B cell (primary cell): ENCODE data around the gene DDX39B. TPM values are rescaled to one million over a fixed set of nuclear protein-coding genes. Genes with fewer than 3 reads are reported as not detected.

Source experiments
- ATAC-seq: fragments of 200-7000 bp; cut with Tn5 transposase; one replicate; pipeline ENCODE4 v1.10.0; 2021; ENCODE audit warnings: low read depth, mild to moderate bottlenecking, moderate number of reproducible peaks, moderate library complexity
- CTCF ChIA-PET: fragments of 350-600 bp; sonication (Branson Sonifier 250); formaldehyde crosslinking; loops from one replicate; lab custom pipeline; 2021; ENCODE audit warnings: antibody characterized with exemption, inconsistent platforms; lab: Charles Lee
- POLR2A ChIA-PET: fragments of 350-600 bp; sonication (Branson Sonifier 250); formaldehyde crosslinking; loops from one replicate; lab custom pipeline; 2021; ENCODE audit warnings: antibody characterized with exemption; lab: Charles Lee
- DNase-seq: peaks from one replicate; pipeline ENCODE4 v3.0.0; 2013
- H2AFZ ChIP-seq: 2 replicates; pipeline ENCODE4 v1.6.1; 2012; ENCODE audit warnings: mild to moderate bottlenecking, low read depth, low read length; ENCODE audit not compliant: insufficient read depth, poor library complexity, severe bottlenecking
- H3K27ac ChIP-seq, 2 donors: 1 replicate in 1 of 2; 2 replicates in 1 of 2; pipeline ENCODE4 v1.5.1; 2012 to 2013; ENCODE audit warnings: low read length in 2 of 2, mild to moderate bottlenecking in 2 of 2, moderate library complexity in 1 of 2
- H3K27me3 ChIP-seq, 4 experiments: fragments of 200-600 bp in 1 of 4; sonication (generic) in 1 of 4; replicated peaks in 1 of 4; 1 replicate in 2 of 4; 2 replicates in 2 of 4; pipeline versions ENCODE4 v1.6.1 to v1.7.0; 2013 to 2016; ENCODE audit warnings: low read length in 3 of 4, mild to moderate bottlenecking in 2 of 4, mixed read lengths in 1 of 4, moderate library complexity in 1 of 4; ENCODE audit not compliant: insufficient read depth in 4 of 4, control insufficient read depth in 3 of 4; ENCODE audit errors: control extremely low read depth in 1 of 4
- H3K36me3 ChIP-seq, 2 experiments: replicated peaks in 1 of 2; 1 replicate in 1 of 2; 2 replicates in 1 of 2; pipeline versions ENCODE4 v1.6.1 to v1.7.1; 2013; ENCODE audit warnings: low read length in 1 of 2; ENCODE audit not compliant: insufficient read depth in 2 of 2, control insufficient read depth in 1 of 2; ENCODE audit errors: control extremely low read depth in 1 of 2, extremely low read depth in 1 of 2
- H3K4me1 ChIP-seq, 2 donors: fragments of 200-600 bp in 1 of 2; sonication (generic) in 1 of 2; 1 replicate in 1 of 2; 2 replicates in 1 of 2; pipeline versions ENCODE4 v1.5.1 to v1.6.1; 2013 to 2017; ENCODE audit warnings: low read length in 2 of 2; ENCODE audit not compliant: control insufficient read depth in 2 of 2, insufficient read depth in 2 of 2
- H3K4me2 ChIP-seq: replicated peaks from 2 replicates; pipeline ENCODE3; 2012; ENCODE audit warnings: mild to moderate bottlenecking, low read depth, low read length; ENCODE audit not compliant: poor library complexity, severe bottlenecking
- H3K4me3 ChIP-seq, 5 experiments: fragments of 200-600 bp in 1 of 5; sonication (generic) in 1 of 5; 1 replicate in 3 of 5; 2 replicates in 2 of 5; pipeline versions ENCODE4 v1.5.1 to v1.7.0; 2011 to 2016; ENCODE audit warnings: low read length in 4 of 5, mild to moderate bottlenecking in 4 of 5, low read depth in 2 of 5, control low read depth in 1 of 5, moderate library complexity in 1 of 5; ENCODE audit not compliant: insufficient read depth in 1 of 5; ENCODE audit errors: control extremely low read depth in 1 of 5, extremely low read depth in 1 of 5
- H3K79me2 ChIP-seq: fragments of 200-600 bp; sonication (generic); one replicate; pipeline ENCODE4 v1.6.0; 2016; ENCODE audit warnings: low read length; ENCODE audit not compliant: control insufficient read depth, insufficient read depth
- H3K9ac ChIP-seq: fragments of 200-600 bp; sonication (generic); 2 replicates; pipeline ENCODE4 v1.6.1; 2017; ENCODE audit warnings: mild to moderate bottlenecking, low read length, moderate library complexity
- H3K9me3 ChIP-seq, 3 donors: one replicate each; pipeline versions ENCODE4 v1.6.1 to v1.7.1; 2013; ENCODE audit warnings: low read length in 2 of 3; ENCODE audit not compliant: control insufficient read depth in 2 of 3, insufficient read depth in 1 of 3; ENCODE audit errors: control extremely low read depth in 1 of 3
- H4K20me1 ChIP-seq: 2 replicates; pipeline ENCODE4 v1.6.0; 2012; ENCODE audit warnings: mild to moderate bottlenecking, low read length; ENCODE audit not compliant: insufficient read depth, control insufficient read depth, poor library complexity, severe bottlenecking
- H3K27ac Mint-ChIP-seq: one replicate; pipeline ENCODE4 v1.8.0; 2021; ENCODE audit warnings: mixed read lengths
- H3K27me3 Mint-ChIP-seq: one replicate; pipeline ENCODE4 v1.8.0; 2021; ENCODE audit warnings: mixed read lengths
- H3K4me1 Mint-ChIP-seq: one replicate; pipeline ENCODE4 v1.8.0; 2021; ENCODE audit warnings: mixed read lengths
- H3K4me3 Mint-ChIP-seq: one replicate; pipeline ENCODE4 v1.8.0; 2021; ENCODE audit warnings: mixed read lengths
- H3K9me3 Mint-ChIP-seq: one replicate; pipeline ENCODE4 v1.8.0; 2022; ENCODE audit warnings: mixed read lengths; ENCODE audit not compliant: insufficient read depth
- CTCF ChIP-seq: fragments of 200-600 bp; IDR thresholded peaks from one replicate; pipeline ENCODE4 v1.8.0; 2022; ENCODE audit warnings: antibody characterized with exemption, mild to moderate bottlenecking
- EZH2 ChIP-seq: IDR thresholded peaks from 2 replicates; pipeline ENCODE4 v1.6.1; 2012; ENCODE audit warnings: borderline replicate concordance, low read depth, mild to moderate bottlenecking, moderate library complexity, low read length; ENCODE audit not compliant: insufficient read depth, poor library complexity, severe bottlenecking
- WGBS: methylation state at CpG from one replicate; pipeline ENCODE4 v1.1.5; 2013; ENCODE audit warnings: missing lambda C conversion rate; ENCODE audit not compliant: insufficient coverage; 5-methylcytosine and 5-hydroxymethylcytosine counted together
- intact Hi-C: fragments of 100-400 bp; cut with micrococcal nuclease; formaldehyde crosslinking; loops from one replicate; pipeline ENCODE4 v1.10.0; 2022
- polyA plus RNA-seq: library from polyadenylated mRNA; depleted of rRNA; stranded (reverse); fragments of >200 nt; gene quantifications from 2 replicates; pipeline ENCODE4 v1.2.3, GENCODE V29; 2012
- total RNA-seq, 2 donors: library from RNA; stranded (reverse); fragments of 120-200 nt in 1 of 2; gene quantifications; 1 replicate in 1 of 2; 2 replicates in 1 of 2; pipeline versions ENCODE4 v1.2.3 to v1.2.4, GENCODE V29; 2013 to 2022

Gene DDX39B
- total and polyA plus RNA-seq, 2 donors (not counting 1 experiment from before 2014, with no cell fraction given): 576 to 838 TPM

- peaks cover 66% of the 10 kb centered on the region for H3K79me2 ChIP-seq
- POLR2A ChIA-PET: interaction anchor here (0.7 to 42.6 kb wide), 7 partner anchors 3 to 157 kb away, joined by 3 to 1450 read pairs (median 7); partner anchors contain the start of genes ATP6V1G2, BAG6, DDX39B and LST1
- peaks cover 2 to 39% of the 10 kb centered on the region in 2 experiments for H3K36me3 ChIP-seq
- H4K20me1 ChIP-seq: peaks cover 25% of the 10 kb centered on the region
- CTCF ChIA-PET: interaction anchor here (0.7 to 35.3 kb wide), 7 partner anchors 8 to 249 kb away, joined by 3 to 2241 read pairs (median 8); partner anchors contain the start of genes ATP6V1G2, DDX39B, LST1 and LTA
- H3K27ac Mint-ChIP-seq: peak overlapping the region; percentile 99
- H3K4me1 Mint-ChIP-seq: peaks cover 82% of the 10 kb centered on the region
- H3K4me1 ChIP-seq: peaks cover 76 to 83% of the 10 kb centered on the region in 2 donors
- peak overlapping the region; percentile 98 for H3K4me3 Mint-ChIP-seq
- ATAC-seq (no peak), DNase-seq (no peak)
- peak overlapping the region; percentile 88 for H3K4me2 ChIP-seq
- peak overlapping the region; percentile 83 to 100 (median 96) for H3K4me3 ChIP-seq
- H2AFZ ChIP-seq: peak overlapping the region; percentile 55
- H3K9me3 Mint-ChIP-seq: no peaks in the 10 kb centered on the region
- no peak for TF ChIP-seq CTCF
- no peak for TF ChIP-seq EZH2
- H3K27ac ChIP-seq: peak overlapping the region; percentile 95 to 97
- H3K9ac ChIP-seq: peak overlapping the region; percentile 97
- no peaks in the 10 kb centered on the region for H3K27me3 ChIP-seq
- 3% methylated on average over 21 of the region's 21 CpGs for WGBS
- H3K27me3 Mint-ChIP-seq: no peaks in the 10 kb centered on the region
- intact Hi-C loops: loop anchor here (1.0 to 2.0 kb wide), 4 partner anchors 9 to 23 kb away; partner anchors contain the start of genes LTA and NCR3
- no peaks in the 10 kb centered on the region for H3K9me3 ChIP-seq
Observed at GRCh38 chr6:31581434-31582229, 39.8 kb upstream of the DDX39B start.
